HepG2 (cell line): ENCODE measurements around the gene RBCK1. TPM values are rescaled to one million over a fixed set of nuclear protein-coding genes. Genes with fewer than 3 reads are reported as not detected.

Experiments used
- CREB1 ChIP-seq, 2 experiments: fragments of 450-650 bp in 1 of 2; IDR thresholded peaks; 2 replicates each; pipeline ENCODE4 v1.6.1; 2016 to 2017; ENCODE audit warnings: control low read depth in 1 of 2, mild to moderate bottlenecking in 1 of 2, missing compliant biosample characterization in 1 of 2, missing genetic modification characterization in 1 of 2
- HNRNPLL ChIP-seq: fragments of 200-400 bp; formaldehyde crosslinking; IDR thresholded peaks from 2 replicates; pipeline ENCODE4 v1.6.1; 2017; ENCODE audit warnings: mild to moderate bottlenecking, low read depth, low read length; ENCODE audit not compliant: poor library complexity, severe bottlenecking
- HOXA3 ChIP-seq: sonication (generic); formaldehyde crosslinking; IDR thresholded peaks from 2 replicates; pipeline ENCODE4 v1.5.0; 2020; ENCODE audit warnings: missing genetic modification reagents
- HOXD1 ChIP-seq: sonication (generic); formaldehyde crosslinking; IDR thresholded peaks from 2 replicates; pipeline ENCODE4 v1.5.0; 2020; ENCODE audit warnings: missing genetic modification reagents
- KLF9 ChIP-seq: IDR thresholded peaks from 2 replicates; pipeline ENCODE4 v1.6.1; 2016; ENCODE audit warnings: low read depth
- MAFG ChIP-seq: sonication (generic); formaldehyde crosslinking; IDR thresholded peaks from 2 replicates; pipeline ENCODE4 v1.5.1; 2020; ENCODE audit warnings: mild to moderate bottlenecking, missing genetic modification reagents
- MED13 ChIP-seq: sonication (generic); formaldehyde crosslinking; IDR thresholded peaks from 2 replicates; pipeline ENCODE4 v1.5.0; 2020; ENCODE audit warnings: missing genetic modification reagents
- POLR2G ChIP-seq: fragments of 200-400 bp; formaldehyde crosslinking; IDR thresholded peaks from 2 replicates; pipeline ENCODE4 v1.6.1; 2018; ENCODE audit warnings: mild to moderate bottlenecking, low read depth, low read length, moderate library complexity
- REXO4 ChIP-seq: sonication (generic); formaldehyde crosslinking; IDR thresholded peaks from 2 replicates; pipeline ENCODE4 v1.8.0; 2022; ENCODE audit warnings: missing genetic modification reagents, mild to moderate bottlenecking, borderline replicate concordance
- SMARCC2 ChIP-seq: fragments of 450-650 bp; IDR thresholded peaks from 2 replicates; pipeline ENCODE4 v1.6.1; 2017; ENCODE audit warnings: antibody characterized with exemption, mild to moderate bottlenecking
- SRY ChIP-seq: sonication (generic); formaldehyde crosslinking; IDR thresholded peaks from 2 replicates; pipeline ENCODE4 v1.8.0; 2022; ENCODE audit warnings: mild to moderate bottlenecking, missing genetic modification reagents
- SYNCRIP ChIP-seq: fragments of 200-400 bp; formaldehyde crosslinking; IDR thresholded peaks from 2 replicates; pipeline ENCODE4 v1.6.1; 2018; ENCODE audit warnings: mild to moderate bottlenecking, low read depth, low read length; ENCODE audit not compliant: insufficient read depth
- ZFP82 ChIP-seq: sonication (generic); formaldehyde crosslinking; IDR thresholded peaks from 2 replicates; pipeline ENCODE4 v1.5.1; 2020; ENCODE audit warnings: mild to moderate bottlenecking, missing genetic modification reagents, borderline replicate concordance
- ZNF205 ChIP-seq: IDR thresholded peaks from 2 replicates; pipeline ENCODE4 v1.6.1; 2018; ENCODE audit warnings: missing biosample characterization, missing genetic modification reagents
- ZNF292 ChIP-seq: sonication (generic); formaldehyde crosslinking; IDR thresholded peaks from 2 replicates; pipeline ENCODE4 v1.8.1; 2022; ENCODE audit warnings: mild to moderate bottlenecking, low read depth, missing genetic modification reagents, borderline replicate concordance
- ZNF776 ChIP-seq: sonication (generic); formaldehyde crosslinking; IDR thresholded peaks from 2 replicates; pipeline ENCODE4 v1.4.0; 2020; ENCODE audit warnings: mild to moderate bottlenecking, missing genetic modification reagents
- polyA plus RNA-seq, 8 experiments: library from polyadenylated mRNA; depleted of rRNA in 3 of 8; stranded (reverse) in 7 of 8; unstranded in 1 of 8; fragments of >200 nt; fragmentation: Illumina TruSeq in 4 of 8; extraction: Trizol in 4 of 8; gene quantifications; 2 replicates each; pipeline versions ENCODE4 v1.2.1 to v1.2.3, GENCODE V29; 2011 to 2016; ENCODE audit warnings: low read depth in 4 of 8, missing spikeins in 1 of 8, mixed read lengths in 1 of 8; ENCODE audit not compliant: insufficient read depth in 1 of 8
- total RNA-seq, 5 experiments: library from RNA; depleted of rRNA; stranded (reverse); fragments of >200 nt; fragmentation: Illumina TruSeq; extraction: Trizol; gene quantifications; 2 replicates each; pipeline ENCODE4 v1.2.3, GENCODE V29; 2016; ENCODE audit warnings: low read depth in 1 of 5
- TF ChIP-seq, protein P1 (sequence below): sonication (generic); formaldehyde crosslinking; IDR thresholded peaks from 2 replicates; pipeline ENCODE4 v1.4.0; 2020; ENCODE audit warnings: missing genetic modification reagents
- TF ChIP-seq, protein P2 (sequence below): IDR thresholded peaks from 2 replicates; pipeline ENCODE4 v1.6.1; 2016; ENCODE audit warnings: missing biosample characterization, missing genetic modification reagents, low read depth
- TF ChIP-seq, protein P3 (sequence below): IDR thresholded peaks from 2 replicates; pipeline ENCODE4 v1.6.1; 2016; ENCODE audit warnings: mild to moderate bottlenecking
- TF ChIP-seq, protein P4 (sequence below): sonication (generic); formaldehyde crosslinking; IDR thresholded peaks from 2 replicates; pipeline ENCODE4 v1.4.0; 2020; ENCODE audit warnings: missing genetic modification reagents
- TF ChIP-seq, protein P5 (sequence below): sonication (generic); formaldehyde crosslinking; IDR thresholded peaks from 2 replicates; pipeline ENCODE4 v1.5.1; 2020; ENCODE audit warnings: mild to moderate bottlenecking, missing genetic modification reagents, moderate library complexity

Gene RBCK1
- total and polyA plus RNA-seq, 2 of the 13 experiments (the other 11 are each of a cell fraction or from before 2014, with no cell fraction given): 149 to 215 TPM

DNA sequence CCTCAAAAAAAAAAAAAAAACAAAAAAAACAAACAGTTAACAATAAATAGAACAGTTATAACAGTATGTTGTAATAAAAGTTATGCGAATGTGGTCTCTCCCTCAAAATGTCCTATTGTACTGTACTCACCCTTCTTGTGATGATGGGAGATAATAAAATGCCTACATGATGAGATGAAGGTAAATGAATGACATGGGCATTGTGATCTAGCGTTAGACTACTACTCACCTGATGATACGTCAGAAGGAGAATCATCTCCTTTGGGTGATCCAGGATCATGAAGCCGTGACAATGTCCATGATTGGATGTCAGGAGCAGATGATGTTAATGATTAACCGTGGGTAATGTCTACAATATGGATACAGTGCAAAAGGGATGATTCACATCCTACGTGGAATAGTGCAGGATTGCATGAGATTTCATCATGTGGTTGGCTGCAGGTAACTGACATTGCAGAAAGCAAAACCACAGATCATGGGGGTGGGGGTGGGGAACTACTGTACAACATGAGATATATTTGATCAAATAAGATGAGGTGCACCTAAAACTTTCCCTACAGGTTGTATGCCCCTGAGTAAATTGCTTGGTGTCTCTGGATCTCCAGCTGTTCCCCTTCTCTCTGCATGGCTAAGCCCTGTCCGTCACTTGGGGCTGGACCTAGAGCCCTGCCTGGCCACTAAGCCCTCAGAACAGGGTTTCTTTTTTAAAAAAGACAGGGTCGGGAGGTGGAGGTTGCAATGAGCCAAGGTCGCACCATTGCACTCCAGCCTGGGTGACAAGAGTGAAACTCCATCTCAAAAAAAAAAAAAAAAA is 6.2 kb upstream of the RBCK1 start (continued):
- no peak for TF ChIP-seq HNRNPLL
- TF ChIP-seq ZNF205: no peak; the same call in none of the 2 replicates
- no peak for TF ChIP-seq REXO4
- TF ChIP-seq POLR2G: peak; percentile 82
- no peak for TF ChIP-seq ZFP82 (CRISPR knock-in tag)
- peak; percentile 85 for TF ChIP-seq HOXA3
- TF ChIP-seq, protein P1, sequence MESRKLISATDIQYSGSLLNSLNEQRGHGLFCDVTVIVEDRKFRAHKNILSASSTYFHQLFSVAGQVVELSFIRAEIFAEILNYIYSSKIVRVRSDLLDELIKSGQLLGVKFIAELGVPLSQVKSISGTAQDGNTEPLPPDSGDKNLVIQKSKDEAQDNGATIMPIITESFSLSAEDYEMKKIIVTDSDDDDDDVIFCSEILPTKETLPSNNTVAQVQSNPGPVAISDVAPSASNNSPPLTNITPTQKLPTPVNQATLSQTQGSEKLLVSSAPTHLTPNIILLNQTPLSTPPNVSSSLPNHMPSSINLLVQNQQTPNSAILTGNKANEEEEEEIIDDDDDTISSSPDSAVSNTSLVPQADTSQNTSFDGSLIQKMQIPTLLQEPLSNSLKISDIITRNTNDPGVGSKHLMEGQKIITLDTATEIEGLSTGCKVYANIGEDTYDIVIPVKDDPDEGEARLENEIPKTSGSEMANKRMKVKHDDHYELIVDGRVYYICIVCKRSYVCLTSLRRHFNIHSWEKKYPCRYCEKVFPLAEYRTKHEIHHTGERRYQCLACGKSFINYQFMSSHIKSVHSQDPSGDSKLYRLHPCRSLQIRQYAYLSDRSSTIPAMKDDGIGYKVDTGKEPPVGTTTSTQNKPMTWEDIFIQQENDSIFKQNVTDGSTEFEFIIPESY (CRISPR knock-in tag): 0 out of 2 replicates have a peak, but pooled peaks have one; percentile 56
- TF ChIP-seq, protein P2, sequence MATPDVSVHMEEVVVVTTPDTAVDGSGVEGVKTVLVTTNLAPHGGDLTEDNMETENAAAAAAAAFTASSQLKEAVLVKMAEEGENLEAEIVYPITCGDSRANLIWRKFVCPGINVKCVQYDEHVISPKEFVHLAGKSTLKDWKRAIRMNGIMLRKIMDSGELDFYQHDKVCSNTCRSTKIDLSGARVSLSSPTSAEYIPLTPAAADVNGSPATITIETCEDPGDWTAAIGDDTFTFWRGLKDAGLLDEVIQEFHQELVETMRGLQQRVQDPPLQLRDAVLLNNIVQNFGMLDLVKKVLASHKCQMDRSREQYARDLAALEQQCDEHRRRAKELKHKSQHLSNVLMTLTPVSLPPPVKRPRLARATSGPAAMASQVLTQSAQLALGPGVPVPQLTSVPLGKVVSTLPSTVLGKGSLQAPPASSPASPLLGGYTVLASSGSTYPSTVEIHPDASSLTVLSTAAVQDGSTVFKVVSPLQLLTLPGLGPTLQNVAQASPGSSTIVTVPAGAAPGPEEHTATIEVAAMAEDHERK (CRISPR knock-in tag): 0 out of 2 replicates have a peak, but pooled peaks have one; percentile 28
- no peak for TF ChIP-seq SYNCRIP
- TF ChIP-seq ZNF292: 0 out of 2 replicates have a peak, but pooled peaks have one; percentile 61
- TF ChIP-seq HOXD1 (CRISPR knock-in tag): no peak
- TF ChIP-seq SRY (CRISPR knock-in tag): no peak
- TF ChIP-seq SMARCC2: 0 out of 2 replicates have a peak, but pooled peaks have one; percentile 26
- peak; percentile 98 for TF ChIP-seq CREB1 (IDR thresholded peaks at IDR 0.05)
- TF ChIP-seq CREB1 (CRISPR knock-in tag; IDR thresholded peaks at IDR 0.05): peak; percentile 98
- no peak for TF ChIP-seq KLF9 (CRISPR knock-in tag)
- TF ChIP-seq, protein P3, sequence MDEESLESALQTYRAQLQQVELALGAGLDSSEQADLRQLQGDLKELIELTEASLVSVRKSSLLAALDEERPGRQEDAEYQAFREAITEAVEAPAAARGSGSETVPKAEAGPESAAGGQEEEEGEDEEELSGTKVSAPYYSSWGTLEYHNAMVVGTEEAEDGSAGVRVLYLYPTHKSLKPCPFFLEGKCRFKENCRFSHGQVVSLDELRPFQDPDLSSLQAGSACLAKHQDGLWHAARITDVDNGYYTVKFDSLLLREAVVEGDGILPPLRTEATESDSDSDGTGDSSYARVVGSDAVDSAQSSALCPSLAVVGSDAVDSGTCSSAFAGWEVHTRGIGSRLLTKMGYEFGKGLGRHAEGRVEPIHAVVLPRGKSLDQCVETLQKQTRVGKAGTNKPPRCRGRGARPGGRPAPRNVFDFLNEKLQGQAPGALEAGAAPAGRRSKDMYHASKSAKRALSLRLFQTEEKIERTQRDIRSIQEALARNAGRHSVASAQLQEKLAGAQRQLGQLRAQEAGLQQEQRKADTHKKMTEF (CRISPR knock-in tag): peak; percentile 83
- TF ChIP-seq, protein P4, sequence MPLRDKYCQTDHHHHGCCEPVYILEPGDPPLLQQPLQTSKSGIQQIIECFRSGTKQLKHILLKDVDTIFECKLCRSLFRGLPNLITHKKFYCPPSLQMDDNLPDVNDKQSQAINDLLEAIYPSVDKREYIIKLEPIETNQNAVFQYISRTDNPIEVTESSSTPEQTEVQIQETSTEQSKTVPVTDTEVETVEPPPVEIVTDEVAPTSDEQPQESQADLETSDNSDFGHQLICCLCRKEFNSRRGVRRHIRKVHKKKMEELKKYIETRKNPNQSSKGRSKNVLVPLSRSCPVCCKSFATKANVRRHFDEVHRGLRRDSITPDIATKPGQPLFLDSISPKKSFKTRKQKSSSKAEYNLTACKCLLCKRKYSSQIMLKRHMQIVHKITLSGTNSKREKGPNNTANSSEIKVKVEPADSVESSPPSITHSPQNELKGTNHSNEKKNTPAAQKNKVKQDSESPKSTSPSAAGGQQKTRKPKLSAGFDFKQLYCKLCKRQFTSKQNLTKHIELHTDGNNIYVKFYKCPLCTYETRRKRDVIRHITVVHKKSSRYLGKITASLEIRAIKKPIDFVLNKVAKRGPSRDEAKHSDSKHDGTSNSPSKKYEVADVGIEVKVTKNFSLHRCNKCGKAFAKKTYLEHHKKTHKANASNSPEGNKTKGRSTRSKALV: peak; percentile 10; the same call in 1 of the 2 replicates
- TF ChIP-seq ZNF776 (CRISPR knock-in tag): no peak
- no peak for TF ChIP-seq MED13
- TF ChIP-seq MAFG (CRISPR knock-in tag): no peak
- TF ChIP-seq, protein P5, sequence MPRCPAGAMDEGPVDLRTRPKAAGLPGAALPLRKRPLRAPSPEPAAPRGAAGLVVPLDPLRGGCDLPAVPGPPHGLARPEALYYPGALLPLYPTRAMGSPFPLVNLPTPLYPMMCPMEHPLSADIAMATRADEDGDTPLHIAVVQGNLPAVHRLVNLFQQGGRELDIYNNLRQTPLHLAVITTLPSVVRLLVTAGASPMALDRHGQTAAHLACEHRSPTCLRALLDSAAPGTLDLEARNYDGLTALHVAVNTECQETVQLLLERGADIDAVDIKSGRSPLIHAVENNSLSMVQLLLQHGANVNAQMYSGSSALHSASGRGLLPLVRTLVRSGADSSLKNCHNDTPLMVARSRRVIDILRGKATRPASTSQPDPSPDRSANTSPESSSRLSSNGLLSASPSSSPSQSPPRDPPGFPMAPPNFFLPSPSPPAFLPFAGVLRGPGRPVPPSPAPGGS (CRISPR knock-in tag): 0 out of 2 replicates have a peak, but pooled peaks have one; percentile 15
